NCI-H2196 (cell line): ENCODE results near the gene SUMO4.

Source experiments
- DNase-seq: peaks from one replicate; lab custom pipeline; 2025; ENCODE audit not compliant: unreplicated experiment; lab: John Stamatoyannopoulos, UW

The SUMO4 gene

GRCh38 chr6:149449831-149450678 is 50.0 kb downstream of the SUMO4 start:
- DNase-seq, result no peak
